C4-2B (cell line): Measurements from ENCODE around the gene ASXL2.

ENCODE experiments used
- CTCF ChIP-seq: fragments of 450-650 bp; conservative IDR thresholded peaks from 2 replicates; pipeline ENCODE4 v1.5.1; 2017; ENCODE audit warnings: mild to moderate bottlenecking
- ZFX ChIP-seq: fragments of 450-650 bp; IDR thresholded peaks from 2 replicates; pipeline ENCODE4 v1.6.1; 2017

GRCh38 chr2:25810428-25810827 lies 67.9 kb downstream of the ASXL2 start:
- TF ChIP-seq CTCF (no peak), ZFX (no peak)
